ENCODE data around the gene PPARGC1A.

PPARGC1A gene

DNA sequence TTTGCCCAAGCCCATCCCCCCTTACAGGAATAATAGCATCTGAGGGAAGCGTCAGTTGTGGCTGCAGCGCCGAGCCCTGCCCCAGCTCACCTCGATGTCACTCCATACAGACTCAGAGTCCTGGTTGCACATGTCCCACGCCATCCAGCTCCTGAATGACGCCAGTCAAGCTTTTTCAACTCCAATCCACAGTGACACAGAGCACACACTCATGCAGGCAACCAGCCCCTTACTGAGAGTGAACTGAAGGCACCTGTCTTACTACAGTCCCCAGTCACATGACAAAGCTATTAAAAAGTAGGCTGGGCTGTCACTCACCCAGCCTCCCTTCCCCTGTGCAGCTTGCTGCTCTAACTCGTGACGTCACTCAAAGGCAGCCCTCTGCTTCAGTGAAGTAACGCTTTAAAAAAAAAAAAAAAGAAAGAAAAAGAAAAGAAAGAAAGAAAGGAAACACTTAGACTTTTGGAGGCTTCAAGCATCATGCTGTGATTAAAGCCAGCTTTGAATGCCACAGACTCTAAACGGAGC, at the start of gene PPARGC1A:
PPARGC1A (minus strand) TSS at position 234 of the 528 bp plus-strand sequence; CDS start at position 144, 90 bp downstream.
- DNase-seq: no peak

DNA sequence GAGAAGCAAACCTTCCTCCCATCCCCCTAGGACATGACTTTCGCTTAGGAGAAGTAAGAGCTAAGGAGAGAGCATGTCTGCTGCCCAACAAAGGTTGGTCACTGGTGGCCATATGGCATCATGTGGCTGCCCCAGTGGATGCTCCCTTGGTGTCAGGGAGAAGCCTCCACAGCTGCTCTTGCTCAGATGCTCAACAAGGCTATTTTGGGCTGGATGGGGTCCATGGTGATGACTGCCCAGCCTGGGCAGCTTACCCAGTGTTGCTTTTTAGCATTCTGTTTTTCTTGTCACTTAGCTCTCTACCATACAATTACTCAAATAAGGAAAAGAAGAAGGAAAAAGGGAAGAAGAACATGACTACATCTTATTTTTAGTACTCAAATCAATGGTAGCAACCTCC, 48.9 kb upstream of the PPARGC1A start:
- DNase-seq: no peak

DNA sequence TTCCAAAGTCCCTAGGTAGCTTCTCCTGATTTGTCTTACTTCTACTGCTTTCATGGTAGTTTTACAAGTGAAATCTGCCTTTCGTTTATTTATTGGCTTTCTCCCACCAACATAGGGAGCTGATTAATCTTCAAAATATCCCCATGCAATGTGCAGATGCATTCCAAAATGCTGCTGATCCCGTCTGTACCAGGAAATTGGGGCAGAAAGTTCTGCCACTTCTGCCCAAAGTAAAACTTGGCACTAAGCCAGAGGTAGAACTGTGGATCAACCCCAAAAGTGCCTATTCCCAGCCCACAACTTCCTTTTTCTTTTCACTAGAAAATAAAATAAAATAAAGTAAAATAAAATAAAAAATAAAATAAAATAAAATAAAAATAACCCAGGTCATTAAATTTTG, 47.3 kb upstream of the PPARGC1A start:
- no peak for DNase-seq

GRCh38 chr4:23934915-23935314, 45.1 kb upstream of the PPARGC1A start:
- peak; percentile 47 for DNase-seq

DNA sequence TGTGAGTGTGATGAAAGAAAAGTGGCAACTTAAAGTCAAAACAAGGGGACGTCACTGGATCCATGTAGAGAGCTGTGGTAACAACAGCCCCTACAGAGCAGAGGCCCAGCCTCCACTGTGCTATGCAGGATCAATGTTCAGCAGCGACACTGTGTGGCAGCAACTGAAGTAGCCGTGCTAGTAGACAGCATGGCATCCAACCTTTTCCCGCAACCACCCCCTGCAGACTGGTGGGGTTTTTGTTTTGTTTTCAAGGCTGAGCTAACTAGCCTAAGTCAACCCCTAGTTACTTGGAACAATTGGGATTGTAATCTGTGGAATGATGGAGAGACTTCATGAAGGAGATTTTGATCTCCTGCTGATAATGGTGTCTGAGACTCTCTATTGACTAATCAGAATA, 44.4 kb upstream of the PPARGC1A start:
- DNase-seq: no peak

DNA sequence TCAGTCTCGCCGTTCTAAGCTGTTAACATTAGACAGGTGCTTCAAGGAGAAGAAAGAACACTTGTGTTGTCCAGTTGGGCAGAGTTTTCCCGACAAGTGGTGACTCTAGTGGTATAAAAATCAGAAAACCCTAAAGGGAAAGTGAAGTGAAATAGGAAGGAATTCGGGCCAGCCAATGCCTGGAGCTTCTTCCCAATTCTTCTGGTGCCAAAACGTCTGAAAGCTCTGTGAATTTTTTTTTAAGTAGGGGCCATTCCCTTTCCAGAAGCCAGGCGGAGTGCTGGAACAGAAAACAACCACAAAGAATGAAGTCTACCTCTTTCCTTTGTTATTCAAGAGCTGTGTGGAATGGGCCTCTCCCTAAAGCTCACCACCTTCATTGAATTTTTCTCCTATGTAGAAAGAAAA, 43.1 kb upstream of the PPARGC1A start:
- no peak for DNase-seq

- no peak for DNase-seq
Observed at GRCh38 chr4:23932186-23932585, 42.3 kb upstream of the PPARGC1A start.

- DNase-seq: no peak
Observed at GRCh38 chr4:23931489-23931830, 41.6 kb upstream of the PPARGC1A start.

- no peak for DNase-seq
Observed at GRCh38 chr4:23930750-23931488, 41.1 kb upstream of the PPARGC1A start.

DNA sequence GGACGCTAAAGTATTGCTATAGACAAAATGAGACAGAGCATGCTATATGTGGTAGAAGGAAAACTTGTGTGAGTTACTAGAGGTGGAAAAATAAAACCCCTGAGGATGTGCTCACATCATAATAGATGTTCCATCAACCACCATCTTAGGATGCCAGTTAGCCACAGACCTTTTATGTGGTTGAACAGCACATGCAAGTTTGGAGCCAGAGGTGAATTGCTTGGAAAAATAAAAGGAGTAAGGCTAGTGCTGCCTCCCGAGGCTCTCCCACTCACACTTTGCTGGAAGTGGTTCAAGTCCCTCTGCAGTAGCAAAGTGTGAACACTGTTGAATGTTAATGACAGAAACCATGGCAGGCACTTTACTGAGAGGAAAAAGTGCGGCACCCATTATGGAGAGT, 39.4 kb upstream of the PPARGC1A start:
- DNase-seq: no peak

DNA sequence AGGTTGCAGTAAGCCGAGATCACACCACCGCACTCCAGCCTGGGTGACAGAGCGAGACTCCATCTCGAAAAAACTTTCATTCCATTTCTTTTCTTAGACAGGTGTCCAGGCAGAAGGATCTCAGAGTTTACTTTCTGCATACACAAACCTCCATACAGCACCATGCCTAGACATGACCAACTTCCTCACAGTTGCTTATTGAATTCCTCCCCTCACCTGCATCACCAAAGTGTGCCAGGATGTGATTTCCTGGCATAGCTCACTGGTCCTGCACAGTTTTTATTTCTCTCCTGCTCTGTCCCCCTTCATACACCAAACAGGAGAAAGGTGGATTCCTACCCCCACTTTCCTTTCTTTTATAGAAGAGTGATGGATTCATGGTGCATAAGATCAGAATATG, 34.7 kb upstream of the PPARGC1A start:
- no peak for DNase-seq

DNA sequence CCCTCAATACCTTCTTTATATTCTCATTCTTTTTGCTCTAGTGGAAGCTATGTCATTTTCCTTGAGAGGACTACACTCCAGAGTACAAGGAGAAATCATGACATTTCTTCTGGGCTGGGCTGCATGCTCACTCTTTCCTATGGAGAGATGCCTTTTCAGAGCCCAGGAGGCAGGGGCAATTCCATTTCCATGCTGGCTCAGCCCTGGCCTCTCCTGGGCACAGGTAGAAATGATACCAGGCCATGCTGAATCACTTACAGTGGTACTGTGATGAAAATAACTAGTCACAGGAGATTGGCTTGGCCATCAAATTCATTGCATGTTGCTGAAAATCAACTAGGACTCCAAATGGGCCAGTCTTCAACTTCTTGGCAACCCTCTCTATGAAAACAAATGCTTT, 34.0 kb upstream of the PPARGC1A start:
- DNase-seq: no peak

GRCh38 chr4:23923141-23923540, 33.3 kb upstream of the PPARGC1A start:
- DNase-seq: no peak

DNA sequence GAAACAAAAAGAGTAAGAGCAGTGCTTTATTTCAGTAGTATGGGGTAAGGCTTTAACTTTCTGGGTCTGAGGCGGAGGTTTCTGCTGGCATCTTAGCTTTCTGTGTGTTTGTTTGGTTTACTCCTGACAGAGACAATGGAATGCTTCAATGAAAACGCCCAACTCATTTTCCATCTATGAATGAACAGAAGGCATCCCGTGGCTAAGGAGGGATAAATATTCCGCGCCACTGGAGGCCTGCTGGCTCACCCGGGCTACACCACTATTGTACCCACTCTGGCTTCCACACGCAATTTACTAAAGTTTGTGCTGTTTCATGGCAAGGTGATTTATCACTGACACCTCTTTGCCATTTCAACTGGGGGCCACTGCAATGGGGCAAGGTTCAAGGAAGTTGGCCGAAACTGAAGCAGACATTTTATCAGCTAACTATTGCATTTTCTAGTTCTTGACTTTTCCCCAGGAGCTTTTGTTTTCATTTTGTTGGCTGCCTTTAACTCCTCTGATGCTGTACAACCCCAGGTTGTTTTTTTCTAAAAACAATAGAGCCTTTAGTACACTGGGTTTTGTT, 32.8 kb upstream of the PPARGC1A start:
- DNase-seq: no peak

DNA sequence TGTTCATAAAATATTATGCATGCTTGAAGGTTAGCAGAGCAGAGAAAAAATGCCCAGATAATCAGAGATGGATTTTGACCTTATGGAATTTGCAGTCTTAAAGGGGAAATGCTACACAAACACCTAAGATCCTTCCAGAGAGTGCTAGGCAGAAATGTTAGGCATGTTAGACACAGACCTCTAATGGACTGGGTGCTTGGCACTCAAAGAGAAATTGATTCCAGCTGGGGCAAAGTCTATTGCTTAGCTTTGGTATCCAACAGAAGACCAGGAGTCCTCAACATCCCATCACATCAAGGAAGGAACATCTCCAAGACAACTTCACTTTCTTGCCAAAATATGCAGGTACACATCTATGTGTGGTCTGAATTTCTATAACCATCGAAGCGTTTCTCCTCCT, 32.2 kb upstream of the PPARGC1A start:
- no peak for DNase-seq

GRCh38 chr4:23921447-23921845, 31.6 kb upstream of the PPARGC1A start:
- DNase-seq: no peak

DNA sequence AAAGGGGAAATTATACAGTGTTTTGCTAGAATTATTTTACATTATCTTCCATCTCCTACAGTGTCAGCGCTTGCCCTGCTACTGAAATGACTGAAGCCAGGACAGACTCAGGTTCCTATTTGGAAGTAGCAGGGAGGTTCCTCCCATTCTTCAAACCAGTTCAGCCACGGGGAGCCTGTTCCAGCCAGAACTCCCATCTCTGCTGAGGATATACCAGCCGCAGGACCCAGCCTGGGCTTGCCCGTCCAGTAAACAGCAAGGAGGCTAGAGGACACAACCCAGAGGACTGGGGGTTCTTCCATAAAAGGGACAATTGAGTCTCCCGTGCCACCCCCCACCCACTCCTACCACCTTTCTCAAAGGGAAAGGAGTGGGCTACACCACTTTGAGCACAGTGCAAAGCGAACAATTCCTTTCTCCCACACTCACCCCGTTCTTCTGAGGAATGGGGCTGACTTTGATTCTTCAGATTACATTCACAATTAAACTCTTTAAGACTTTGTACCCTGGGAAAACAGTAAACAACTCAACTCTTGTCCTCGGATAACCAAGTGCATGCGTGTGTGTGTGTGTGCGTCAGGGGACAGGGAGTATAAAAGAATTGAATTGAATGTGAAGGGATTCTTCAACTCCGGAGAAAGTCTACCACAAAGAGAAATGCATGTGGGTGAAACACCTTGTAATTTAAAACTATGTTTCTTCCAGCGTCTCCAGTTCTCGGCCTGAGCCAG, 31.0 kb upstream of the PPARGC1A start:
- DNase-seq: no peak

- no peak for DNase-seq
Observed at GRCh38 chr4:23920296-23920695, 30.4 kb upstream of the PPARGC1A start.

DNA sequence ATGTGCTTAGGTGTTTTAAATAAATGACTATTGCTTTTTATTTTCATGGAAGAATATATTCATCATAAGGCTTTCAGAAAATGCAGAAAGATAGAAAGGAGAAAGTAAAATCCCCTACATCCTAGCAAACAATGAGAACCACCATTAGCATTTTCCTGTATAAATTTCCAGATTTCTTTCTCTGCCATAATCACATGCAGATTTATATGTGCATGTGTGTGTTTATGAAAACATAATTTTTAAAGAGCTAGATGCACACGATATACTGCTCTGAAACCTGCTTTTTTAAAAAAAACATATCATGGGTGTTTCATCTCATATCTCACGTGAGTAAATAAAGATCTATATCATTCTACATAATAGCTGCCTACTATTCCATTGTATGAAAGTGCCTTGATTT, 26.4 kb upstream of the PPARGC1A start:
- DNase-seq: no peak

GRCh38 chr4:23915459-23916132, 25.7 kb upstream of the PPARGC1A start:
- no peak for DNase-seq

GRCh38 chr4:23911675-23912455, 22.0 kb upstream of the PPARGC1A start:
- no peak for DNase-seq

GRCh38 chr4:23909671-23910070, 19.8 kb upstream of the PPARGC1A start:
- no peak for DNase-seq

DNA sequence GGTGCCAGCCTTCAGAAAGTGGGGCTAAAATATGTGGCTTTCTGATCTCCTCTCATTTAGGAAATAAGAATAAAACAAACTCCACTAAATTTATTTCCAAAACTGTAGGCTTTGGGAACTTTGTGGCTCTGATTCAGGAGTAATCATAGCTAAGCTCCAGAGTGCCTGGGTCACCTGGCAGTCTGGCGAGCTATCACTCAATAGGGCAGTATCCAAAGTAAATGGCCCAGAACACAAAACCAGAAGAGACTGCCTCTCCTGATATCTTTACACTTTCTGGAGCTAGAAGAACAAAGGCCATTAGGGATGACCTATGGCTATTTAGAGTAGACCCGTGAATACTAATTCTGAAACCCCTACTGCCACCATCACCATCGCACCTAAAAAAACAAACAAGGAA, 17.0 kb upstream of the PPARGC1A start:
- no peak for DNase-seq
